WTC11 (cell line): ENCODE measurements around the gene SOX18. TPM values are rescaled to one million over a fixed set of nuclear protein-coding genes. Genes with fewer than 3 reads are reported as not detected.

Experiments used
- ATAC-seq: fragments of 200-7000 bp; cut with Tn5 transposase; 2 replicates; pipeline ENCODE4 v1.10.0; 2021; ENCODE audit warnings: mild to moderate bottlenecking, moderate library complexity
- CTCF ChIA-PET: fragments of 300-600 bp; sonication (Branson Sonifier 250); formaldehyde crosslinking; loops from one replicate; lab custom pipeline; 2021; ENCODE audit warnings: antibody characterized with exemption; lab: Charles Lee
- POLR2A ChIA-PET: fragments of 350-600 bp; sonication (Branson Sonifier 250); formaldehyde crosslinking; loops from one replicate; lab custom pipeline; 2021; ENCODE audit warnings: antibody characterized with exemption; lab: Charles Lee
- DNase-seq: peaks from one replicate; pipeline ENCODE4 v3.0.0; 2021; ENCODE audit warnings: low spot score
- H3K27ac Mint-ChIP-seq: 2 replicates; pipeline ENCODE4 v1.8.0; 2021; ENCODE audit warnings: mixed read lengths
- H3K27me3 Mint-ChIP-seq: 2 replicates; pipeline ENCODE4 v1.8.0; 2021; ENCODE audit warnings: low read depth, mild to moderate bottlenecking, moderate library complexity, mixed read lengths
- H3K36me3 Mint-ChIP-seq: 2 replicates; pipeline ENCODE4 v1.8.0; 2021; ENCODE audit warnings: mixed read lengths
- H3K4me1 Mint-ChIP-seq: 2 replicates; pipeline ENCODE4 v1.8.0; 2022; ENCODE audit warnings: mixed read lengths
- H3K4me3 Mint-ChIP-seq: 2 replicates; pipeline ENCODE4 v1.8.0; 2021; ENCODE audit warnings: mild to moderate bottlenecking, moderate library complexity, mixed read lengths
- H3K9me3 Mint-ChIP-seq: 2 replicates; pipeline ENCODE4 v1.8.0; 2021; ENCODE audit warnings: mixed read lengths
- AFF4 ChIP-seq: sonication (generic); formaldehyde crosslinking; IDR thresholded peaks from 2 replicates; pipeline ENCODE4 v1.8.1; 2023; ENCODE audit warnings: mild to moderate bottlenecking, missing genetic modification reagents, borderline replicate concordance
- ATF1 ChIP-seq: sonication (generic); formaldehyde crosslinking; IDR thresholded peaks from 2 replicates; pipeline ENCODE4 v1.8.1; 2023; ENCODE audit warnings: mild to moderate bottlenecking, moderate library complexity, missing genetic modification reagents
- CBFB ChIP-seq: sonication (generic); formaldehyde crosslinking; IDR thresholded peaks from 2 replicates; pipeline ENCODE4 v1.8.1; 2022; ENCODE audit warnings: mild to moderate bottlenecking, low read depth, missing genetic modification reagents
- E2F4 ChIP-seq: sonication (generic); formaldehyde crosslinking; IDR thresholded peaks from 2 replicates; pipeline ENCODE4 v1.8.1; 2022; ENCODE audit warnings: low read depth, mild to moderate bottlenecking, moderate library complexity, missing genetic modification reagents, borderline replicate concordance
- ESRRA ChIP-seq: sonication (generic); formaldehyde crosslinking; IDR thresholded peaks from 2 replicates; pipeline ENCODE4 v1.8.1; 2022; ENCODE audit warnings: mild to moderate bottlenecking, missing genetic modification reagents, borderline replicate concordance
- MAX ChIP-seq: sonication (generic); formaldehyde crosslinking; IDR thresholded peaks from 2 replicates; pipeline ENCODE4 v1.8.0; 2022; ENCODE audit warnings: mild to moderate bottlenecking, missing genetic modification reagents
- MYBL2 ChIP-seq: sonication (generic); formaldehyde crosslinking; IDR thresholded peaks from 2 replicates; pipeline ENCODE4 v1.8.1; 2023; ENCODE audit warnings: mild to moderate bottlenecking, moderate library complexity, missing genetic modification reagents
- SP1 ChIP-seq: sonication (generic); formaldehyde crosslinking; conservative IDR thresholded peaks from 2 replicates; pipeline ENCODE4 v1.8.1; 2022; ENCODE audit warnings: missing genetic modification reagents
- TP53 ChIP-seq: sonication (generic); formaldehyde crosslinking; IDR thresholded peaks from 2 replicates; pipeline ENCODE4 v1.8.1; 2023; ENCODE audit warnings: mild to moderate bottlenecking, missing genetic modification reagents
- ZBTB21 ChIP-seq: sonication (generic); formaldehyde crosslinking; IDR thresholded peaks from 2 replicates; pipeline ENCODE4 v1.8.1; 2023; ENCODE audit warnings: mild to moderate bottlenecking, missing genetic modification reagents, borderline replicate concordance
- ZNF121 ChIP-seq: sonication (generic); formaldehyde crosslinking; IDR thresholded peaks from 2 replicates; pipeline ENCODE4 v1.8.0; 2023; ENCODE audit warnings: missing genetic modification reagents
- ZNF138 ChIP-seq: sonication (generic); formaldehyde crosslinking; conservative IDR thresholded peaks from 2 replicates; pipeline ENCODE4 v1.8.1; 2022; ENCODE audit warnings: mild to moderate bottlenecking, moderate library complexity, missing genetic modification reagents
- ZNF423 ChIP-seq: fragments of 250-450 bp; sonication (Bioruptor Pico); IDR thresholded peaks from 2 replicates; pipeline ENCODE4 v2.1.2; 2022; ENCODE audit warnings: mild to moderate bottlenecking, moderate library complexity
- total RNA-seq: library from RNA; stranded (reverse); gene quantifications from 3 replicates; pipeline ENCODE4 v1.2.3, GENCODE V29; 2021
- TF ChIP-seq, protein P1 (sequence below): sonication (generic); formaldehyde crosslinking; IDR thresholded peaks from 2 replicates; pipeline ENCODE4 v1.8.0; 2022; ENCODE audit warnings: mild to moderate bottlenecking, missing genetic modification reagents
- TF ChIP-seq, protein P2 (sequence below): sonication (generic); formaldehyde crosslinking; IDR thresholded peaks from 2 replicates; pipeline ENCODE4 v1.8.0; 2022; ENCODE audit warnings: missing genetic modification reagents
- TF ChIP-seq, protein P3 (sequence below): fragments of 250-450 bp; sonication (Bioruptor Pico); IDR thresholded peaks from 2 replicates; pipeline ENCODE4 v1.9.0; 2021; ENCODE audit warnings: mild to moderate bottlenecking, borderline replicate concordance
- TF ChIP-seq, protein P4 (sequence below): fragments of 250-450 bp; sonication (Bioruptor Pico); IDR thresholded peaks from 2 replicates; pipeline ENCODE4 v1.9.0; 2021; ENCODE audit warnings: moderate library complexity, mild to moderate bottlenecking, inconsistent platforms, borderline replicate concordance

SOX18 gene
- total RNA-seq, 1 experiment from 2014 or later = 0.81 TPM

GRCh38 chr20:64048402-64049044 lies 916 bp downstream of the SOX18 start:
- DNase-seq (no peak), ATAC-seq (peak; percentile 22)
- ChIA-PET POLR2A (no interaction called here), CTCF (interaction anchor here (2.3 kb wide), 1 partner anchor 9 kb away, joined by 15 read pairs; no protein-coding TSS in a partner anchor)
- Mint-ChIP-seq H3K9me3 (no peaks in the 10 kb centered on the region), H3K4me3 (no peak overlapping the region), H3K27me3 (peaks cover 74% of the 10 kb centered on the region), H3K36me3 (no peaks in the 10 kb centered on the region), H3K4me1 (peaks cover 25% of the 10 kb centered on the region), H3K27ac (no peak overlapping the region)
- 0 out of 2 replicates have a peak, but pooled peaks have one; percentile 15 for TF ChIP-seq CBFB (CRISPR knock-in tag)
- 0 out of 2 replicates have a peak, but pooled peaks have one; percentile 5 for TF ChIP-seq SP1
- TF ChIP-seq TP53 (CRISPR knock-in tag) = peak; percentile 73; the same call in 1 of the 2 replicates
- TF ChIP-seq ZNF423 (CRISPR knock-in tag) = peak; percentile 57
- TF ChIP-seq ATF1 = no peak

GRCh38 chr20:64047968-64048401 lies 1.5 kb downstream of the SOX18 start:
- peak; percentile 52 for ATAC-seq
- no peak overlapping the region for H3K27ac Mint-ChIP-seq
- peak overlapping the region; percentile 35 for H3K4me3 Mint-ChIP-seq
- DNase-seq = peak; percentile 55
- no peaks in the 10 kb centered on the region for H3K36me3 Mint-ChIP-seq
- ChIA-PET POLR2A (no interaction called here), CTCF (interaction anchor here (0.9 to 1.2 kb wide), 3 partner anchors 9 to 72 kb away, joined by 3 to 7 read pairs (median 3); no protein-coding TSS in a partner anchor)
- peaks cover 79% of the 10 kb centered on the region for H3K27me3 Mint-ChIP-seq
- H3K4me1 Mint-ChIP-seq = peaks cover 20% of the 10 kb centered on the region
- no peaks in the 10 kb centered on the region for H3K9me3 Mint-ChIP-seq
- TF ChIP-seq ZBTB21 (no peak), ZNF121 (0 out of 2 replicates have a peak, but pooled peaks have one; percentile 6), MAX (peak; percentile 75; the same call in 1 of the 2 replicates), ZNF138 (no peak), CBFB (CRISPR knock-in tag) (0 out of 2 replicates have a peak, but pooled peaks have one; percentile 23), E2F4 (CRISPR knock-in tag) (no peak), AFF4 (CRISPR knock-in tag) (no peak), MYBL2 (CRISPR knock-in tag) (no peak), ESRRA (CRISPR knock-in tag) (no peak)
- TF ChIP-seq, protein P1, sequence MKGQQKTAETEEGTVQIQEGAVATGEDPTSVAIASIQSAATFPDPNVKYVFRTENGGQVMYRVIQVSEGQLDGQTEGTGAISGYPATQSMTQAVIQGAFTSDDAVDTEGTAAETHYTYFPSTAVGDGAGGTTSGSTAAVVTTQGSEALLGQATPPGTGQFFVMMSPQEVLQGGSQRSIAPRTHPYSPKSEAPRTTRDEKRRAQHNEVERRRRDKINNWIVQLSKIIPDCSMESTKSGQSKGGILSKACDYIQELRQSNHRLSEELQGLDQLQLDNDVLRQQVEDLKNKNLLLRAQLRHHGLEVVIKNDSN (CRISPR knock-in tag) = peak; percentile 53; the same call in 1 of the 2 replicates
- TF ChIP-seq, protein P2, sequence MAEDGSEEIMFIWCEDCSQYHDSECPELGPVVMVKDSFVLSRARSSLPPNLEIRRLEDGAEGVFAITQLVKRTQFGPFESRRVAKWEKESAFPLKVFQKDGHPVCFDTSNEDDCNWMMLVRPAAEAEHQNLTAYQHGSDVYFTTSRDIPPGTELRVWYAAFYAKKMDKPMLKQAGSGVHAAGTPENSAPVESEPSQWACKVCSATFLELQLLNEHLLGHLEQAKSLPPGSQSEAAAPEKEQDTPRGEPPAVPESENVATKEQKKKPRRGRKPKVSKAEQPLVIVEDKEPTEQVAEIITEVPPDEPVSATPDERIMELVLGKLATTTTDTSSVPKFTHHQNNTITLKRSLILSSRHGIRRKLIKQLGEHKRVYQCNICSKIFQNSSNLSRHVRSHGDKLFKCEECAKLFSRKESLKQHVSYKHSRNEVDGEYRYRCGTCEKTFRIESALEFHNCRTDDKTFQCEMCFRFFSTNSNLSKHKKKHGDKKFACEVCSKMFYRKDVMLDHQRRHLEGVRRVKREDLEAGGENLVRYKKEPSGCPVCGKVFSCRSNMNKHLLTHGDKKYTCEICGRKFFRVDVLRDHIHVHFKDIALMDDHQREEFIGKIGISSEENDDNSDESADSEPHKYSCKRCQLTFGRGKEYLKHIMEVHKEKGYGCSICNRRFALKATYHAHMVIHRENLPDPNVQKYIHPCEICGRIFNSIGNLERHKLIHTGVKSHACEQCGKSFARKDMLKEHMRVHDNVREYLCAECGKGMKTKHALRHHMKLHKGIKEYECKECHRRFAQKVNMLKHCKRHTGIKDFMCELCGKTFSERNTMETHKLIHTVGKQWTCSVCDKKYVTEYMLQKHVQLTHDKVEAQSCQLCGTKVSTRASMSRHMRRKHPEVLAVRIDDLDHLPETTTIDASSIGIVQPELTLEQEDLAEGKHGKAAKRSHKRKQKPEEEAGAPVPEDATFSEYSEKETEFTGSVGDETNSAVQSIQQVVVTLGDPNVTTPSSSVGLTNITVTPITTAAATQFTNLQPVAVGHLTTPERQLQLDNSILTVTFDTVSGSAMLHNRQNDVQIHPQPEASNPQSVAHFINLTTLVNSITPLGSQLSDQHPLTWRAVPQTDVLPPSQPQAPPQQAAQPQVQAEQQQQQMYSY (CRISPR knock-in tag) = no peak
- TF ChIP-seq, protein P3, sequence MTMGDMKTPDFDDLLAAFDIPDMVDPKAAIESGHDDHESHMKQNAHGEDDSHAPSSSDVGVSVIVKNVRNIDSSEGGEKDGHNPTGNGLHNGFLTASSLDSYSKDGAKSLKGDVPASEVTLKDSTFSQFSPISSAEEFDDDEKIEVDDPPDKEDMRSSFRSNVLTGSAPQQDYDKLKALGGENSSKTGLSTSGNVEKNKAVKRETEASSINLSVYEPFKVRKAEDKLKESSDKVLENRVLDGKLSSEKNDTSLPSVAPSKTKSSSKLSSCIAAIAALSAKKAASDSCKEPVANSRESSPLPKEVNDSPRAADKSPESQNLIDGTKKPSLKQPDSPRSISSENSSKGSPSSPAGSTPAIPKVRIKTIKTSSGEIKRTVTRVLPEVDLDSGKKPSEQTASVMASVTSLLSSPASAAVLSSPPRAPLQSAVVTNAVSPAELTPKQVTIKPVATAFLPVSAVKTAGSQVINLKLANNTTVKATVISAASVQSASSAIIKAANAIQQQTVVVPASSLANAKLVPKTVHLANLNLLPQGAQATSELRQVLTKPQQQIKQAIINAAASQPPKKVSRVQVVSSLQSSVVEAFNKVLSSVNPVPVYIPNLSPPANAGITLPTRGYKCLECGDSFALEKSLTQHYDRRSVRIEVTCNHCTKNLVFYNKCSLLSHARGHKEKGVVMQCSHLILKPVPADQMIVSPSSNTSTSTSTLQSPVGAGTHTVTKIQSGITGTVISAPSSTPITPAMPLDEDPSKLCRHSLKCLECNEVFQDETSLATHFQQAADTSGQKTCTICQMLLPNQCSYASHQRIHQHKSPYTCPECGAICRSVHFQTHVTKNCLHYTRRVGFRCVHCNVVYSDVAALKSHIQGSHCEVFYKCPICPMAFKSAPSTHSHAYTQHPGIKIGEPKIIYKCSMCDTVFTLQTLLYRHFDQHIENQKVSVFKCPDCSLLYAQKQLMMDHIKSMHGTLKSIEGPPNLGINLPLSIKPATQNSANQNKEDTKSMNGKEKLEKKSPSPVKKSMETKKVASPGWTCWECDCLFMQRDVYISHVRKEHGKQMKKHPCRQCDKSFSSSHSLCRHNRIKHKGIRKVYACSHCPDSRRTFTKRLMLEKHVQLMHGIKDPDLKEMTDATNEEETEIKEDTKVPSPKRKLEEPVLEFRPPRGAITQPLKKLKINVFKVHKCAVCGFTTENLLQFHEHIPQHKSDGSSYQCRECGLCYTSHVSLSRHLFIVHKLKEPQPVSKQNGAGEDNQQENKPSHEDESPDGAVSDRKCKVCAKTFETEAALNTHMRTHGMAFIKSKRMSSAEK (CRISPR knock-in tag) = no peak
- TF ChIP-seq, protein P4, sequence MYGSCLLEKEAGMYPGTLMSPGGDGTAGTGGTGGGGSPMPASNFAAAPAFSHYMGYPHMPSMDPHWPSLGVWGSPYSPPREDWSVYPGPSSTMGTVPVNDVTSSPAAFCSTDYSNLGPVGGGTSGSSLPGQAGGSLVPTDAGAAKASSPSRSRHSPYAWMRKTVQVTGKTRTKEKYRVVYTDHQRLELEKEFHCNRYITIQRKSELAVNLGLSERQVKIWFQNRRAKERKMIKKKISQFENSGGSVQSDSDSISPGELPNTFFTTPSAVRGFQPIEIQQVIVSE (CRISPR knock-in tag) = no peak
